Stimulated activated naive B cell treated with anti-CD40 and anti-IgM and Interleukin-4, amounts not matched to agents 10 μg/mL and 1 μg/mL and 100 μg/mL, for 72 hours (primary cell): ENCODE measurements around the gene FCGR2B.

Experiments used
- ATAC-seq, 2 donors: fragments of 150-1000 bp; cut with Tn5 transposase; replicated peaks; 2 replicates each; pipeline ENCODE4 v1.10.0; 2021; ENCODE audit warnings: moderate library complexity in 1 of 2
- DNase-seq: peaks from one replicate; pipeline ENCODE4 v3.0.0; 2021
- H3K27ac Mint-ChIP-seq: one replicate; pipeline ENCODE4 v1.8.0; 2022; ENCODE audit warnings: mild to moderate bottlenecking, mixed read lengths
- H3K27me3 Mint-ChIP-seq, 2 donors: one replicate each; pipeline ENCODE4 v1.8.0; 2022; ENCODE audit warnings: mixed read lengths in 2 of 2
- H3K36me3 Mint-ChIP-seq, 2 donors: one replicate each; pipeline ENCODE4 v1.8.0; 2022; ENCODE audit warnings: mixed read lengths in 2 of 2, mild to moderate bottlenecking in 1 of 2
- H3K4me1 Mint-ChIP-seq, 2 donors: one replicate each; pipeline ENCODE4 v1.8.0; 2022; ENCODE audit warnings: mixed read lengths in 2 of 2, mild to moderate bottlenecking in 1 of 2
- H3K4me3 Mint-ChIP-seq, 2 donors: one replicate each; pipeline ENCODE4 v1.8.0; 2022; ENCODE audit warnings: mild to moderate bottlenecking in 2 of 2, mixed read lengths in 2 of 2, moderate library complexity in 1 of 2
- H3K9me3 Mint-ChIP-seq, 2 donors: one replicate each; pipeline ENCODE4 v1.8.0; 2022; ENCODE audit warnings: mixed read lengths in 2 of 2, mild to moderate bottlenecking in 1 of 2

The FCGR2B gene

DNA sequence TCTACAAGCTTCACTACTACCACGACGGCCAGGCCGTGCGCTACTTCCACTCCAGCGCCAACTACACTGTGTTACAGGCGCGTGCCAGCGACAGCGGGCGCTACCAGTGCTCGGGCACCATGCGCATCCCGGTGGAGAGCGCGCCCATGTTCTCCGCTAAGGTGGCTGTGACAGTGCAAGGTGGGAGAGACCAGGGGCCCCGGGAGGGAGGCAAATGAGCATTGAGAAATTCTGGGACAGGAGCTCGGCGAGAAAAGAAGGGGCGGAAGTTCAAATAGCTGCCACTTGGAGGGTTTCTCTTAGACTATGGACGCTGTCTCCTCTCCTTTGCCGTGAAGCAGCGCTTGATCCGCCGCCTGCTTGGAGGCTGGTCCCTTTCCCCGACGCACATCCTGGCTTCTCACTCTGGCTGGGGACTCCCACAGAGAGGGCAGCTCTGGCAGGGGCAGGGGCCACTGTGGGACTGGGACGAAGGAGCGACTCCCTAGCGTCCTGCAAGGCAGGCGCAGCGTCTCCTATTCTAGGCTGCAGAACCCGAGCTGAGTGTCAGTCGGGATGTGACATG lies 63.0 kb downstream of the FCGR2B start:
- peak overlapping the region; percentile 80 for H3K27ac Mint-ChIP-seq
- peaks cover 0 to 2% of the 10 kb centered on the region in 2 donors for H3K36me3 Mint-ChIP-seq
- ATAC-seq (peak; percentile 33 to 37), DNase-seq (no peak)
- peak overlapping the region; percentile 87 to 98 for H3K4me3 Mint-ChIP-seq
- H3K4me1 Mint-ChIP-seq, result peaks cover 48 to 79% of the 10 kb centered on the region in 2 donors
- no peaks in the 10 kb centered on the region for H3K9me3 Mint-ChIP-seq
- no peaks in the 10 kb centered on the region for H3K27me3 Mint-ChIP-seq

DNA sequence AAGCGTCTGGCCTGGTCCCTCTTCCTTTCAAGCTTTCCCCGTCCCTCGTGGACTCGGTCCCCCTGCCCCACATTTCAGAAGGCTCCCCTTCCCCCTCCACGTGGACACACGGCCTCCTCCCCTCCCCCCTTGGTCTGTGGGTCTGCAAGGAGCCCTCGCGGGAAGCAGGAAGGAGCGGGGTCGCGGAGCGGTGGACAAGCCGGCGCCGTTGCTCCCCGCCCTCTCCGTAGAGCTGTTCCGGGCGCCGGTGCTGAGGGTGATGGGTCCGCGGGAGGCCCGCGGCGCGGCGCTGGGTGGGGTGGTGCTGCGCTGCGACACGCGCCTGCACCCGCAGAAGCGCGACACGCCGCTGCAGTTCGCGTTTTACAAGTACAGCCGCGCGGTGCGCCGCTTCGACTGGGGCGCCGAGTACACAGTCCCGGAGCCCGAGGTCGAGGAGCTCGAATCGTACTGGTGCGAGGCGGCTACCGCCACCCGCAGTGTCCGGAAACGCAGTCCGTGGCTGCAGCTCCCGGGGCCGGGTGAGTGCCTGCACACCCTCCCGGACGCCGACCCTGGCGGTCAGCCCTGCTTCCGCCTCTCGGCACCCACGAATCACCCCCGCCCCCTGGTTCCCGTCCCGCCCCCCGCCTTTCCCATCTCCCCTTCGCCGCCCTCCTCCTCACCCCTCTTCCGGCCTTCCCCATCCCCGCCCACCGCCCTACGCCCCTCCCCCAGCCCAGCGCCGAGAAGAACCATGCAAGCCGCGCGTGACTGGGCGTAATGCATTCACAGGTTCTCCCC lies 63.7 kb downstream of the FCGR2B start:
- DNase-seq, result no peak
- peaks cover 0 to 2% of the 10 kb centered on the region in 2 donors for H3K36me3 Mint-ChIP-seq
- peak; percentile 56 to 68 for ATAC-seq
- no peaks in the 10 kb centered on the region for H3K9me3 Mint-ChIP-seq
- peak overlapping the region; percentile 90 for H3K27ac Mint-ChIP-seq
- H3K27me3 Mint-ChIP-seq, result no peaks in the 10 kb centered on the region
- peaks cover 44 to 72% of the 10 kb centered on the region in 2 donors for H3K4me1 Mint-ChIP-seq
- H3K4me3 Mint-ChIP-seq, result peak overlapping the region; percentile 87 to 98

- Mint-ChIP-seq H3K36me3 (no peaks in the 10 kb centered on the region), H3K27ac (peak overlapping the region; percentile 90), H3K4me1 (peaks cover 37 to 65% of the 10 kb centered on the region in 2 donors), H3K9me3 (no peaks in the 10 kb centered on the region), H3K4me3 (peak overlapping the region; percentile 87 to 98), H3K27me3 (no peaks in the 10 kb centered on the region)
- DNase-seq, result no peak
- peak; percentile 10 to 13 for ATAC-seq
Observed at GRCh38 chr1:161727256-161727924, 64.4 kb downstream of the FCGR2B start.
